B cell (primary cell): ENCODE results near the gene CA9. TPM values are rescaled to one million over a fixed set of nuclear protein-coding genes. Genes with fewer than 3 reads are reported as not detected.

Experiments used
- ATAC-seq: fragments of 200-7000 bp; cut with Tn5 transposase; one replicate; pipeline ENCODE4 v1.10.0; 2021; ENCODE audit warnings: low read depth, mild to moderate bottlenecking, moderate number of reproducible peaks, moderate library complexity
- CTCF ChIA-PET: fragments of 350-600 bp; sonication (Branson Sonifier 250); formaldehyde crosslinking; loops from one replicate; lab custom pipeline; 2021; ENCODE audit warnings: antibody characterized with exemption, inconsistent platforms; lab: Charles Lee
- POLR2A ChIA-PET: fragments of 350-600 bp; sonication (Branson Sonifier 250); formaldehyde crosslinking; loops from one replicate; lab custom pipeline; 2021; ENCODE audit warnings: antibody characterized with exemption; lab: Charles Lee
- DNase-seq: peaks from one replicate; pipeline ENCODE4 v3.0.0; 2013
- H2AFZ ChIP-seq: 2 replicates; pipeline ENCODE4 v1.6.1; 2012; ENCODE audit warnings: mild to moderate bottlenecking, low read depth, low read length; ENCODE audit not compliant: insufficient read depth, poor library complexity, severe bottlenecking
- H3K27ac ChIP-seq, 2 donors: 1 replicate in 1 of 2; 2 replicates in 1 of 2; pipeline ENCODE4 v1.5.1; 2012 to 2013; ENCODE audit warnings: low read length in 2 of 2, mild to moderate bottlenecking in 2 of 2, moderate library complexity in 1 of 2
- H3K27me3 ChIP-seq, 4 experiments: fragments of 200-600 bp in 1 of 4; sonication (generic) in 1 of 4; replicated peaks in 1 of 4; 1 replicate in 2 of 4; 2 replicates in 2 of 4; pipeline versions ENCODE4 v1.6.1 to v1.7.0; 2013 to 2016; ENCODE audit warnings: low read length in 3 of 4, mild to moderate bottlenecking in 2 of 4, mixed read lengths in 1 of 4, moderate library complexity in 1 of 4; ENCODE audit not compliant: insufficient read depth in 4 of 4, control insufficient read depth in 3 of 4; ENCODE audit errors: control extremely low read depth in 1 of 4
- H3K36me3 ChIP-seq, 2 experiments: replicated peaks in 1 of 2; 1 replicate in 1 of 2; 2 replicates in 1 of 2; pipeline versions ENCODE4 v1.6.1 to v1.7.1; 2013; ENCODE audit warnings: low read length in 1 of 2; ENCODE audit not compliant: insufficient read depth in 2 of 2, control insufficient read depth in 1 of 2; ENCODE audit errors: control extremely low read depth in 1 of 2, extremely low read depth in 1 of 2
- H3K4me1 ChIP-seq, 2 donors: fragments of 200-600 bp in 1 of 2; sonication (generic) in 1 of 2; 1 replicate in 1 of 2; 2 replicates in 1 of 2; pipeline versions ENCODE4 v1.5.1 to v1.6.1; 2013 to 2017; ENCODE audit warnings: low read length in 2 of 2; ENCODE audit not compliant: control insufficient read depth in 2 of 2, insufficient read depth in 2 of 2
- H3K4me2 ChIP-seq: replicated peaks from 2 replicates; pipeline ENCODE3; 2012; ENCODE audit warnings: mild to moderate bottlenecking, low read depth, low read length; ENCODE audit not compliant: poor library complexity, severe bottlenecking
- H3K4me3 ChIP-seq, 5 experiments: fragments of 200-600 bp in 1 of 5; sonication (generic) in 1 of 5; 1 replicate in 3 of 5; 2 replicates in 2 of 5; pipeline versions ENCODE4 v1.5.1 to v1.7.0; 2011 to 2016; ENCODE audit warnings: low read length in 4 of 5, mild to moderate bottlenecking in 4 of 5, low read depth in 2 of 5, control low read depth in 1 of 5, moderate library complexity in 1 of 5; ENCODE audit not compliant: insufficient read depth in 1 of 5; ENCODE audit errors: control extremely low read depth in 1 of 5, extremely low read depth in 1 of 5
- H3K79me2 ChIP-seq: fragments of 200-600 bp; sonication (generic); one replicate; pipeline ENCODE4 v1.6.0; 2016; ENCODE audit warnings: low read length; ENCODE audit not compliant: control insufficient read depth, insufficient read depth
- H3K9ac ChIP-seq: fragments of 200-600 bp; sonication (generic); 2 replicates; pipeline ENCODE4 v1.6.1; 2017; ENCODE audit warnings: mild to moderate bottlenecking, low read length, moderate library complexity
- H3K9me3 ChIP-seq, 3 donors: one replicate each; pipeline versions ENCODE4 v1.6.1 to v1.7.1; 2013; ENCODE audit warnings: low read length in 2 of 3; ENCODE audit not compliant: control insufficient read depth in 2 of 3, insufficient read depth in 1 of 3; ENCODE audit errors: control extremely low read depth in 1 of 3
- H4K20me1 ChIP-seq: 2 replicates; pipeline ENCODE4 v1.6.0; 2012; ENCODE audit warnings: mild to moderate bottlenecking, low read length; ENCODE audit not compliant: insufficient read depth, control insufficient read depth, poor library complexity, severe bottlenecking
- H3K27ac Mint-ChIP-seq: one replicate; pipeline ENCODE4 v1.8.0; 2021; ENCODE audit warnings: mixed read lengths
- H3K27me3 Mint-ChIP-seq: one replicate; pipeline ENCODE4 v1.8.0; 2021; ENCODE audit warnings: mixed read lengths
- H3K4me1 Mint-ChIP-seq: one replicate; pipeline ENCODE4 v1.8.0; 2021; ENCODE audit warnings: mixed read lengths
- H3K4me3 Mint-ChIP-seq: one replicate; pipeline ENCODE4 v1.8.0; 2021; ENCODE audit warnings: mixed read lengths
- H3K9me3 Mint-ChIP-seq: one replicate; pipeline ENCODE4 v1.8.0; 2022; ENCODE audit warnings: mixed read lengths; ENCODE audit not compliant: insufficient read depth
- EZH2 ChIP-seq: IDR thresholded peaks from 2 replicates; pipeline ENCODE4 v1.6.1; 2012; ENCODE audit warnings: borderline replicate concordance, low read depth, mild to moderate bottlenecking, moderate library complexity, low read length; ENCODE audit not compliant: insufficient read depth, poor library complexity, severe bottlenecking
- WGBS: methylation state at CpG from one replicate; pipeline ENCODE4 v1.1.5; 2013; ENCODE audit warnings: missing lambda C conversion rate; ENCODE audit not compliant: insufficient coverage; 5-methylcytosine and 5-hydroxymethylcytosine counted together
- intact Hi-C: fragments of 100-400 bp; cut with micrococcal nuclease; formaldehyde crosslinking; loops from one replicate; pipeline ENCODE4 v1.10.0; 2022
- polyA plus RNA-seq: library from polyadenylated mRNA; depleted of rRNA; stranded (reverse); fragments of >200 nt; gene quantifications from 2 replicates; pipeline ENCODE4 v1.2.3, GENCODE V29; 2012
- total RNA-seq, 2 donors: library from RNA; stranded (reverse); fragments of 120-200 nt in 1 of 2; gene quantifications; 1 replicate in 1 of 2; 2 replicates in 1 of 2; pipeline versions ENCODE4 v1.2.3 to v1.2.4, GENCODE V29; 2013 to 2022
- TF ChIP-seq, protein P1 (sequence below): fragments of 200-600 bp; IDR thresholded peaks from one replicate; pipeline ENCODE4 v1.8.0; 2022; ENCODE audit warnings: antibody characterized with exemption, mild to moderate bottlenecking

The CA9 gene
- total and polyA plus RNA-seq, 2 donors (not counting 1 experiment from before 2014, with no cell fraction given): not detected

DNA sequence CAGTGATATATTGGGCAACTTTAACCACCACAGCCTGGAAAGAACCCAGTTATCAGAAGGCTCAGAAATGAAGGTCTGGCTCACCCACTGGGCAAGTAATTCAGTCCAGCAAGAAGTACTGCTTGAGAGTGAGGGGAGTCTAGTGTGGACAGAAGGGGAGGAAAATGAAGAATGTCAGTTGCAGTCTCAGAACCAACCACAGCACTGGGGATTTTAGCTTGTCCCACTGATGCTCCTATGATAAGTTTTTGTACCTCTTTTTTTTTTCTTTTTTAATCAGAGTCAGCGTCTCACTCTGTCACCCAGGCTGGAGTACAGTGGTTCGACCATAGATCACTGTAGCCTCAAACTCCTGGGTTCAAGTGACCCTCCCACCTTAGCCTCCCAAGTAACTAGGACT, 46.2 kb upstream of the CA9 start:
- Histone ChIP-seq H3K27ac (no peak overlapping the region), H3K4me1 (peaks cover 12 to 15% of the 10 kb centered on the region in 2 donors), H3K4me3 (no peak overlapping the region), H3K9ac (no peak overlapping the region), H4K20me1 (no peaks in the 10 kb centered on the region), H3K36me3 (no peaks in the 10 kb centered on the region), H3K4me2 (no peak overlapping the region), H3K9me3 (no peaks in the 10 kb centered on the region), H2AFZ (no peak overlapping the region), H3K27me3 (no peaks in the 10 kb centered on the region), H3K79me2 (peaks cover 4% of the 10 kb centered on the region)
- intact Hi-C loops: no loop called here
- H3K4me1 Mint-ChIP-seq: peaks cover 36% of the 10 kb centered on the region
- ChIA-PET POLR2A (interaction anchor here (1.1 kb wide), 1 partner anchor 13 kb away, joined by 4 read pairs; no protein-coding TSS in a partner anchor), CTCF (interaction anchor here (1.2 to 3.4 kb wide), 7 partner anchors 12 to 68 kb away, joined by 3 to 21 read pairs (median 8); no protein-coding TSS in a partner anchor)
- DNase-seq: no peak
- 17% methylated on average over 1 of the region's 2 CpGs for WGBS
- no peaks in the 10 kb centered on the region for H3K9me3 Mint-ChIP-seq
- no peak overlapping the region for H3K4me3 Mint-ChIP-seq
- no peaks in the 10 kb centered on the region for H3K27me3 Mint-ChIP-seq
- ATAC-seq: no peak
- H3K27ac Mint-ChIP-seq: peak overlapping the region; percentile 56
- TF ChIP-seq EZH2: no peak
- TF ChIP-seq, protein P1, sequence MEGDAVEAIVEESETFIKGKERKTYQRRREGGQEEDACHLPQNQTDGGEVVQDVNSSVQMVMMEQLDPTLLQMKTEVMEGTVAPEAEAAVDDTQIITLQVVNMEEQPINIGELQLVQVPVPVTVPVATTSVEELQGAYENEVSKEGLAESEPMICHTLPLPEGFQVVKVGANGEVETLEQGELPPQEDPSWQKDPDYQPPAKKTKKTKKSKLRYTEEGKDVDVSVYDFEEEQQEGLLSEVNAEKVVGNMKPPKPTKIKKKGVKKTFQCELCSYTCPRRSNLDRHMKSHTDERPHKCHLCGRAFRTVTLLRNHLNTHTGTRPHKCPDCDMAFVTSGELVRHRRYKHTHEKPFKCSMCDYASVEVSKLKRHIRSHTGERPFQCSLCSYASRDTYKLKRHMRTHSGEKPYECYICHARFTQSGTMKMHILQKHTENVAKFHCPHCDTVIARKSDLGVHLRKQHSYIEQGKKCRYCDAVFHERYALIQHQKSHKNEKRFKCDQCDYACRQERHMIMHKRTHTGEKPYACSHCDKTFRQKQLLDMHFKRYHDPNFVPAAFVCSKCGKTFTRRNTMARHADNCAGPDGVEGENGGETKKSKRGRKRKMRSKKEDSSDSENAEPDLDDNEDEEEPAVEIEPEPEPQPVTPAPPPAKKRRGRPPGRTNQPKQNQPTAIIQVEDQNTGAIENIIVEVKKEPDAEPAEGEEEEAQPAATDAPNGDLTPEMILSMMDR: no peak

- no peak for ATAC-seq
- H3K4me3 Mint-ChIP-seq: no peak overlapping the region
- H3K27me3 Mint-ChIP-seq: no peaks in the 10 kb centered on the region
- intact Hi-C loops: no loop called here
- H3K9ac ChIP-seq: no peak overlapping the region
- TF ChIP-seq EZH2: no peak
- TF ChIP-seq, protein P1: no peak
- H2AFZ ChIP-seq: no peak overlapping the region
- DNase-seq: no peak
- H3K4me1 Mint-ChIP-seq: peaks cover 37% of the 10 kb centered on the region
- ChIA-PET CTCF (interaction anchor here (0.7 to 3.0 kb wide), 7 partner anchors 8 to 68 kb away, joined by 3 to 21 read pairs (median 4); no protein-coding TSS in a partner anchor), POLR2A (interaction anchor here (0.6 to 1.8 kb wide), 4 partner anchors 9 to 99 kb away, joined by 3 to 9 read pairs (median 4); no protein-coding TSS in a partner anchor)
- H3K27ac Mint-ChIP-seq: peak overlapping the region; percentile 10
- H3K4me1 ChIP-seq: peaks cover 14 to 16% of the 10 kb centered on the region in 2 donors
- H3K27ac ChIP-seq: no peak overlapping the region
- 99% methylated on average over 6 of the region's 6 CpGs for WGBS
- no peaks in the 10 kb centered on the region for H3K9me3 Mint-ChIP-seq
- no peaks in the 10 kb centered on the region for H4K20me1 ChIP-seq
- H3K36me3 ChIP-seq: no peaks in the 10 kb centered on the region
- H3K27me3 ChIP-seq: no peaks in the 10 kb centered on the region
- H3K4me2 ChIP-seq: no peak overlapping the region
- peaks cover 6% of the 10 kb centered on the region for H3K79me2 ChIP-seq
- no peaks in the 10 kb centered on the region for H3K9me3 ChIP-seq
- H3K4me3 ChIP-seq: no peak overlapping the region
These were observed 45.2 kb upstream of the CA9 start for GRCh38 chr9:35628389-35628991.
